Osteocyte (in vitro differentiated cells): ENCODE measurements around the gene SSBP3. TPM values are rescaled to one million over a fixed set of nuclear protein-coding genes. Genes with fewer than 3 reads are reported as not detected.

Experiments
- DNase-seq: peaks from one replicate; pipeline ENCODE4 v3.0.0; 2021; ENCODE audit warnings: mixed read lengths; ENCODE audit not compliant: unreplicated experiment; ENCODE audit errors: extremely low spot score
- H3K27ac Mint-ChIP-seq: one replicate; pipeline ENCODE4 v1.8.0; 2021; ENCODE audit warnings: mild to moderate bottlenecking, mixed read lengths; ENCODE audit not compliant: unreplicated experiment
- H3K27me3 Mint-ChIP-seq: one replicate; pipeline ENCODE4 v1.8.0; 2021; ENCODE audit warnings: mixed read lengths; ENCODE audit not compliant: unreplicated experiment
- H3K36me3 Mint-ChIP-seq: one replicate; pipeline ENCODE4 v1.8.0; 2021; ENCODE audit warnings: mixed read lengths; ENCODE audit not compliant: unreplicated experiment
- H3K4me1 Mint-ChIP-seq: one replicate; pipeline ENCODE4 v1.8.0; 2021; ENCODE audit warnings: mixed read lengths; ENCODE audit not compliant: unreplicated experiment
- H3K4me3 Mint-ChIP-seq: one replicate; pipeline ENCODE4 v1.8.0; 2021; ENCODE audit warnings: mild to moderate bottlenecking, moderate library complexity, mixed read lengths; ENCODE audit not compliant: unreplicated experiment
- H3K9me3 Mint-ChIP-seq: one replicate; pipeline ENCODE4 v1.8.0; 2021; ENCODE audit warnings: mixed read lengths; ENCODE audit not compliant: unreplicated experiment
- total RNA-seq: library from RNA; stranded (reverse); gene quantifications from 2 replicates; pipeline ENCODE4 v1.2.1, GENCODE V29; 2021
- TF ChIP-seq, protein P1 (sequence below): fragments of 200-600 bp; sonication (generic); IDR thresholded peaks from 2 replicates; pipeline ENCODE4 v1.5.0; 2021; ENCODE audit warnings: antibody characterized with exemption, mild to moderate bottlenecking, moderate library complexity

SSBP3 gene
- total RNA-seq, 1 donor from 2014 or later, result 56.4 TPM

DNA sequence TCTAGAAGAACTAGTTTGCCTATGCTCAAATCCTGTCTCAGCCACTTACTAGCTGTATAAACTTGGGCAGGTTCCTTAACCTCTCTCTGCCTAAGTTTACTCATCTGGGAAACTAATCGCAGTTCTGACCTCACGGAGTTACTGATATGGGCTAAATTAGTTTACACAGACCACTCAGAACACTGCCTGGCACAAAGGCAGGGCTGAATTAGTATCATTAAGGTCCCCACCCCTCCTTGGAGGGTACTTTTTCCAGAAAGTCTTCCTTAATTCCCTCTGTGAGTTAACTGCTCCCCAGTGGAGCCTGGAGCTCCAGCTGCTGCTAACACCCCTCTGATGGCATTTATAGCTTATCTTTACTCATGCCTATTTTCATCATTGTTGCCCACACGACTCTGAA lies 40.3 kb downstream of the SSBP3 start:
- TF ChIP-seq, protein P1, sequence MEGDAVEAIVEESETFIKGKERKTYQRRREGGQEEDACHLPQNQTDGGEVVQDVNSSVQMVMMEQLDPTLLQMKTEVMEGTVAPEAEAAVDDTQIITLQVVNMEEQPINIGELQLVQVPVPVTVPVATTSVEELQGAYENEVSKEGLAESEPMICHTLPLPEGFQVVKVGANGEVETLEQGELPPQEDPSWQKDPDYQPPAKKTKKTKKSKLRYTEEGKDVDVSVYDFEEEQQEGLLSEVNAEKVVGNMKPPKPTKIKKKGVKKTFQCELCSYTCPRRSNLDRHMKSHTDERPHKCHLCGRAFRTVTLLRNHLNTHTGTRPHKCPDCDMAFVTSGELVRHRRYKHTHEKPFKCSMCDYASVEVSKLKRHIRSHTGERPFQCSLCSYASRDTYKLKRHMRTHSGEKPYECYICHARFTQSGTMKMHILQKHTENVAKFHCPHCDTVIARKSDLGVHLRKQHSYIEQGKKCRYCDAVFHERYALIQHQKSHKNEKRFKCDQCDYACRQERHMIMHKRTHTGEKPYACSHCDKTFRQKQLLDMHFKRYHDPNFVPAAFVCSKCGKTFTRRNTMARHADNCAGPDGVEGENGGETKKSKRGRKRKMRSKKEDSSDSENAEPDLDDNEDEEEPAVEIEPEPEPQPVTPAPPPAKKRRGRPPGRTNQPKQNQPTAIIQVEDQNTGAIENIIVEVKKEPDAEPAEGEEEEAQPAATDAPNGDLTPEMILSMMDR, result no peak
- Mint-ChIP-seq H3K36me3 (peaks cover 5% of the 10 kb centered on the region), H3K4me3 (no peak overlapping the region), H3K27ac (no peak overlapping the region), H3K4me1 (no peaks in the 10 kb centered on the region), H3K27me3 (no peaks in the 10 kb centered on the region), H3K9me3 (no peaks in the 10 kb centered on the region)
- DNase-seq, result no peak

DNA sequence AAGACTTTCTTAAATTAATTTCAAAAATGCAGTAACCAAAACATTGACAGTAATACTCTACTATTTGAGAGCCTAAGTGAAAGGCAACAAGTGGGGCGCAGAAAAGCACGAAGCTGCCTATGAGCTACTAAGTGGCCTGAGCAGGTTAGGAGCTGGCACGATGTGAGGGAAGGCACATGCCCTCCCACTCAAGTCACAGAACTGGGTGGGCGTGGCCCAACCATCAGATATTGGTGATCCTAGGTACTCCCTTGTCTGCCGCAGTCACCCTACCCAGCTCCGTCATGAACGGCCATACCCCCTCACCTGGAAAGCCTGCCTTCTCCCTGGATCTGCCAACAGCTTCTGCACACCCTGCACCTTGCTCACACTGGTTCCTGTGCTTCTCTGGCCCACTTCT lies 40.8 kb downstream of the SSBP3 start:
- Mint-ChIP-seq H3K9me3 (no peaks in the 10 kb centered on the region), H3K36me3 (peaks cover 4% of the 10 kb centered on the region), H3K27me3 (no peaks in the 10 kb centered on the region), H3K4me1 (no peaks in the 10 kb centered on the region), H3K27ac (no peak overlapping the region), H3K4me3 (no peak overlapping the region)
- TF ChIP-seq, protein P1, result no peak
- no peak for DNase-seq

DNA sequence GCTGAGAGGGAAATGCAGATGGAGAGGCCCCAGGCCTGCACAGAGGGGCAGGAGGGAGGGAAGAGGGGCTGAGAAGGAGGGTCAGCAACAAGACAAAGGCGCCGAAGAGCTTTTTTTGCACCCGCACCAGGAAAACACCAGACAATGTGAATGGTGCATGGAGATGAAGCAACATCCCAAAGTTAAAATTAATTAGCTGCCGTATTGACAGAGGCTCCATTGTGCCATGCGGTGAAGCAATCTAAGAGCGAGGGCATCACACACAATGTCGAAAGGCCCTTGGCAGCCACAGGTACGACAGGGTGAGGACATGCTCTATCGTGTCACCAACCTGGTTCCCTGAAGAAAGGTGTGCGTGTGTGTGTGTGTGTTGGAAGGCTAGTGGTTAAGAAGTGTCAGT lies 41.2 kb downstream of the SSBP3 start:
- Mint-ChIP-seq H3K27ac (no peak overlapping the region), H3K4me1 (peaks cover 1% of the 10 kb centered on the region), H3K9me3 (no peaks in the 10 kb centered on the region), H3K36me3 (peaks cover 3% of the 10 kb centered on the region), H3K4me3 (no peak overlapping the region), H3K27me3 (no peaks in the 10 kb centered on the region)
- TF ChIP-seq, protein P1, result no peak
- no peak for DNase-seq

DNA sequence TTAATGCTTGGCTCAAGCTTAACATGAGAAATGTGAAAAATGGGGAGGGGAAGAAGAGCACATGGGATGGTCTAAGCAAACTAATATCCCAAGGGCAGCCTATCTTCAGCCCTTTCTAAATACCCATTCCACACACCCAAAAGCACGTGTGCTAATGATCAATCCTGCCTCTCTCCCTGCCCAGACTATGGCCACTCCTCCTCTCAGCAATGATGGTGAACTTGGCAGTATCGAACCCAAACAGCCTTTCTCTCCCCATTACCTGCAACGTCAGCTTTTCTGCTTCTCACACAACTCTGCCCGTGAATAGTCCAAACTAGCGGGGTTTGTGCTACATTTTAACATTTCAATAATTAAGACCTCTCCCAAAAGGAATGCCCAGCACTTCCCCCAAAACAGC lies 41.6 kb downstream of the SSBP3 start:
- TF ChIP-seq, protein P1, result no peak
- no peaks in the 10 kb centered on the region for H3K27me3 Mint-ChIP-seq
- no peak overlapping the region for H3K27ac Mint-ChIP-seq
- no peaks in the 10 kb centered on the region for H3K9me3 Mint-ChIP-seq
- DNase-seq, result no peak
- H3K4me3 Mint-ChIP-seq, result no peak overlapping the region
- H3K36me3 Mint-ChIP-seq, result peaks cover 3% of the 10 kb centered on the region
- peaks cover 2% of the 10 kb centered on the region for H3K4me1 Mint-ChIP-seq

DNA sequence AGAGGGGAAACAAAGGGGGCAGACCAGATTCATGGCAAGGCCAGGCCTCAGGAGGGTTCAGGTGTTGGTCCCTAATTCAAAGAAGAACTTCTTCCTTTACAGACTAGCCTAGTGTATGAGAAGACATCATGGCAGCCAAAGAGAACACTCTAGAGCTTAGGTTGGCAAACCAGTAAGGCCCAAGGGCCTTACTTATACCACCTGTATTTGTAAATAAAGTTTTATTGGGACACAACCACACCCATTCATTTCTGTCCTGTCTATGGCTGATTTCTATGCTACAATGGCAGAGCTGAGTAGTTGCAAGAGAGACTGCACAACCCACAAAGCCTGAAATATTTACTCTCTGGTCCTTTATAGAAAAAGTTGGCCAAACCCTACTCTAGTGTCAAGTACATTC lies 42.3 kb downstream of the SSBP3 start:
- Mint-ChIP-seq H3K4me3 (no peak overlapping the region), H3K27ac (no peak overlapping the region), H3K27me3 (no peaks in the 10 kb centered on the region), H3K36me3 (peaks cover 1% of the 10 kb centered on the region), H3K4me1 (peaks cover 4% of the 10 kb centered on the region), H3K9me3 (no peaks in the 10 kb centered on the region)
- TF ChIP-seq, protein P1, result no peak
- DNase-seq, result no peak
